Central memory CD4-positive, alpha-beta T cell (primary cell): ENCODE data around the gene PIK3R6.

Source experiments
- DNase-seq: peaks from one replicate; pipeline ENCODE4 v3.0.0; 2022
- total RNA-seq, 3 experiments: gene quantifications; one replicate each; lab custom pipeline; 2026; lab: John Stamatoyannopoulos, UW

The PIK3R6 gene, protein sequence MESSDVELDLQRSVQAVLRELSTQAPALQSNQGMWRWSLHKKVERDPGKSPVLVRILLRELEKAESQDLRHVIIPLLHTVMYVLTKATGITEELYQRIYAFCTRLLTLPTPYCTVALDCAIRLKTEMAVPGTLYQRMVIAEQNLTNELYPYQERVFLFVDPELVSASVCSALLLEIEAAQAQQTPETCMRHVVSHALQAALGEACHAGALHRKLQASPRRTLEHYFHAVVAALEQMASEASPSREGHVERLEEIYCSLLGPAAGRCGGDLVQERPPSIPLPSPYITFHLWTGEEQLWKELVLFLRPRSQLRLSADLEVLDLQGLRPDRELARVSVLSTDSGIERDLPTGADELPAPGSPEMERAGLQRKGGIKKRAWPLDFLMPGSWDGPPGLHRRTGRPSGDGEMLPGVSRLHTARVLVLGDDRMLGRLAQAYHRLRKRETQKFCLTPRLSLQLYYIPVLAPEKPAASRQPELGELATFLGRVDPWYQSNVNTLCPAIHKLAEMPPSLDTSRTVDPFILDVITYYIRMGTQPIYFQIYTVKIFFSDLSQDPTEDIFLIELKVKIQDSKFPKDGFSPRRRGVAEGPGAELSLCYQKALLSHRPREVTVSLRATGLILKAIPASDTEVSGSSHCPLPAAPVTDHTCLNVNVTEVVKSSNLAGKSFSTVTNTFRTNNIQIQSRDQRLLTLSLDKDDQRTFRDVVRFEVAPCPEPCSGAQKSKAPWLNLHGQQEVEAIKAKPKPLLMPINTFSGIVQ
- total RNA-seq: 0.16 to 2.7 (median 0.21) reads per million in 3 experiments

- DNase-seq: no peak
Observed at GRCh38 chr17:8867361-8867981, at the start of gene PIK3R6. Gene PIK3R6, minus strand, starts transcription at chr17:8867674. Its CDS starts 17,880 bp downstream, at chr17:8849794.

- no peak for DNase-seq
Observed at GRCh38 chr17:8916466-8916865, 49.0 kb upstream of the PIK3R6 start.

DNA sequence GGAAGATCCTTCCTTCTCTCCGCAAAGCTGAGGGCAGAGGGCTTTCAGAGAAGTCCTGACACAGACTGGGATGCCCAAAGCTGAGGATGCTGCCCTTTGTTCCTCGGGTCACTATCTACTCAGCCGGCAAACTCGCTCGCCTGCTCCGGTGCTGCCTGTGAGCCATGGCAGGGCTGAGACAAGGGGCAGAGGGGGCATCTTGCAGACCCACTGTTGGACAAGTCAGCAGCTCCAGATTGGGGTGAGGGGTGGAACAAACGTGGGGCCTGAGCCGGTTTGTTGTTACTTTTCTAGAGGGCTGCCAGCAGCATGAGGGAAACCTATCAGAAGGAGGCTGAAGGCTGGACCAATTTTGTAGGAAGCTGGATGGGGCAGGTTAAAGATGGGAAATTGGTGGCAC, 47.1 kb upstream of the PIK3R6 start:
- no peak for DNase-seq

DNA sequence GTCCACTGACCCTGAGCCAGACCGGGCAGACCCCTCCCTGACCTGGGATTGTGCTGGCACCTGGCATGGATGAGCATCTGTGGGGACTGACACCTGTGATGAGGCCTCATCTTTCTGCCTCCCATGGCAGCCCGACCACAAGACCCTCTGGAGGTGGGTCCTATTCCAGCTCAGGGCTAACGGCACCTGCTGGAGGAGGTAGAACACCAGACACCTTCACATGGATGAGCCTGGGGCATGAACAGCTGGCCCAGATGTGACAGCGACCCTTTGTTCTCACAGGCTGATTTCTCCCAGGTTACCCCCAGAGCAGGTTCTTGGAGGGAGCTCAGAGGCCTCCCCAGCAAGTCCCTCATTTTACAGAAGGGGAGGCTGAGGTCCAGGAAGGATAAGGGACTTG, 46.4 kb upstream of the PIK3R6 start:
- DNase-seq: no peak

- DNase-seq: no peak
Observed at GRCh38 chr17:8913091-8913490, 45.6 kb upstream of the PIK3R6 start.

GRCh38 chr17:8912084-8912981, 44.9 kb upstream of the PIK3R6 start:
- no peak for DNase-seq

DNA sequence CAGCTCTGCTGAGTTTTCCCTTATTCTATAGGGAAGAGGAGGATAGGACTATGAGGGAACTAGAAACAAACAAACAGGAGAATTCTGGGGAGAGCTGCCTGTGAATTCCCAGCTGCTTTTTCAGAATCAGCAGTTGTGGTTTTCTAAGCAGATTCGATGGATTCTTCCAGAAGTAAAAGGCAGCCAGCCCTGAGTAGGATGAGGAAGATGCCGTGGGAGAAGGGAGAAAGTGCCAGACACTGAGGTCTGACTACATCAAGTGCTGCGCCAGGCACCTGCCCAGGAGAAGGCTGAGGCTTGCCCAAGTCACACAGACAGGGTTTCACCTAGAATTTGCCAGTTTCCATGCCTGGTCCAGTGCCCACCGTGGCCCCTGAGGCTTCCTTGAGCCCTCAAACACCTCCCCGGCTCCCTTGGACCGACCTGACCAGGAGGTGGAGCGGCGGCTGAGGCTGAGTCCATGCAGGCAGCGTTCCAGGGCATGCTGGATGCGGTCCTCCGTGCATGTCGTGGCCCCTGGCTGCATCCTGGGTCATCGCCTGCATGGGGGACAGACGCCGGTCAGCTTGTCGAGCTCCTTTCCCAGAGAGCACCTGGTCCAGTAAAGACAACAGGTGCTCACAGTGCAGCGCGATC, 43.6 kb upstream of the PIK3R6 start:
- DNase-seq: no peak

DNA sequence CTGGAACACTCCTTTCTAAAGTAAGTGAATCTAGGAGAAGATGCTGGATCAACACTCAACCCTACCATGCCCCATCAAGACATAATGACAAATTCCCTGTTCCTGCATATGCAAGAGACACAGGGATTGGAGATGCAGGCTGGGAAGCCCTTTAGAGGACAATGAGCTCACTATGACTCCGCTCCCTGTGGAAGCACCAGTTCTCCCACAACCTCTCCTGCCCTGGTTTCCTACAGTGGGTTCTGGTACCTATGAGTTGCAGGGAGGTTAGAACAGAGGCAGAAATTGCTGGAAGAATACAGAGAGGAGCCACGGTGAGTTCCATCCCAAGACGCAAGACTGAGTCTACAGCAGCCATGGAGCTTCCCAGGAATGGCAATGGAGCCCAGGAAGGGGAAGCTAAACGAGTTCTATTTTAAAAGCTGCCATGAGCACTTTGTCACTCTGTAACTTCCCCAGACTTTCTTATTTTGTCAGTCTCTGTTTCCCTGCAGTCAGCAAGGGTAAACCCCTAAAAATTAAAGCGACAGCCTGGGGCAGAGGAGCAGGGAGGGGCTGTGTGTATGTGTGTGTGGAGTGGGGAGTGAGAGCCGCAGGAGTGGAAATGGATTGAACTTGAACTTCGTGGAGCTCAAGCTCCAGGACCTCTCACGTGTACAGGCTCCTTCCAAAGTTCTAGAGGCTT, 42.3 kb upstream of the PIK3R6 start:
- DNase-seq: no peak

- no peak for DNase-seq
Observed at GRCh38 chr17:8905331-8905730, 37.9 kb upstream of the PIK3R6 start.

GRCh38 chr17:8904686-8905085, 37.2 kb upstream of the PIK3R6 start:
- no peak for DNase-seq

DNA sequence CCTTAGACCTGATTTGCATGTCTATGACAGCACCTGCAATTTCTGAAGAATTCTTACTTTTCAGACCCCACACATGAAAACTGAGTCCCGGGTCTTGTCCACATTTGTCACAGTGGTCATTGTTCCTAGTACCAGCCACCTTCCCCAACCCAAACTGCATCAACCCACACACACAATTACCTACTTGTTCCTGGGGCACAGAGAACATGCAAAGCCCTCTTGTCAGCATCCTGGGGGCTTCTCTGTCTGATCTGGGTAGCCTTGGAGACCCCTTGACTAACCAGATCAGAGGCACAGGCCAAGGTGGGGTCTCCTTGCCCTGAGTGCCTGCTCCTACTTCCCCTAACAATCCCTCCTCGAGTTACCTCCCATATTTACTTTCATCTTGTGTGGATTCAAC, 36.7 kb upstream of the PIK3R6 start:
- no peak for DNase-seq

- no peak for DNase-seq
Observed at GRCh38 chr17:8900626-8901585, 33.4 kb upstream of the PIK3R6 start.

- DNase-seq: no peak
Observed at GRCh38 chr17:8900207-8900606, 32.7 kb upstream of the PIK3R6 start.

DNA sequence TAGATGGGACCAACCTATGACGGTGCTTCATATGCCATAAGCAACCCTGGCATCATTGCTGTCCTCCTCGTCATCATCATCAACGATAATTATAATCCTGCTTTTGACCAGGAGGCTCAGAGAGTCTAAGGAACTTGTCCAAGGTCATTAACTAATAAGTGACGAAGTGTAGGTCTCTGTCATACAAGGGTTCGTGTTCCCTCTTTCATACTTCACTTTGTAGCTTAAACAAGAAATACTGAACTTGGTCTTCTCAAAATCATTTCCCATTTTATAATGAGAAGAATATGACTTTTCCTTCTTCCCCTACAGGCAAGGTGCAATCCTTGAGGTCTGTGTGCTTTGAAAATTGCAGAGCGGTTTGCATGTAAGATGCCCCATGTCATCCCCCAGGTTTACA, 31.2 kb upstream of the PIK3R6 start:
- DNase-seq: no peak

DNA sequence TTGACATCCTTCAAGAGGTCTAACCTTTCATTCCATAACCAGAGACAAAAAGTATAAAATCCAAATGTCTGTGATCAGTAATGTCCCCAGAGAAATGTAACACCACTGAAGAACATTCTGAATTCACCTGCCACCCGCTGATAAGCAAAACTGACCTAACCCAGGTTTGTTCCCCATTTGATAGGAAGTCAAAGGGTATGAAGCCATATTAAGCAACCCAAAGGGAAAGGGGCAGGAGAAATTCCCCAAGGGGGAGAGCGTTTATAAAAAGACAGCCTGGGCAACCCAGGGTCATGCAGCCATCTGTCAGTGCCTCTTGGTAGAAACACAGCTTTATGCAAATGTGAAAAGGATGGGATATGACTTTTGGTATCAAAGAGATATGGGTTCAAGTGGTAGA, 30.7 kb upstream of the PIK3R6 start:
- DNase-seq: no peak

DNA sequence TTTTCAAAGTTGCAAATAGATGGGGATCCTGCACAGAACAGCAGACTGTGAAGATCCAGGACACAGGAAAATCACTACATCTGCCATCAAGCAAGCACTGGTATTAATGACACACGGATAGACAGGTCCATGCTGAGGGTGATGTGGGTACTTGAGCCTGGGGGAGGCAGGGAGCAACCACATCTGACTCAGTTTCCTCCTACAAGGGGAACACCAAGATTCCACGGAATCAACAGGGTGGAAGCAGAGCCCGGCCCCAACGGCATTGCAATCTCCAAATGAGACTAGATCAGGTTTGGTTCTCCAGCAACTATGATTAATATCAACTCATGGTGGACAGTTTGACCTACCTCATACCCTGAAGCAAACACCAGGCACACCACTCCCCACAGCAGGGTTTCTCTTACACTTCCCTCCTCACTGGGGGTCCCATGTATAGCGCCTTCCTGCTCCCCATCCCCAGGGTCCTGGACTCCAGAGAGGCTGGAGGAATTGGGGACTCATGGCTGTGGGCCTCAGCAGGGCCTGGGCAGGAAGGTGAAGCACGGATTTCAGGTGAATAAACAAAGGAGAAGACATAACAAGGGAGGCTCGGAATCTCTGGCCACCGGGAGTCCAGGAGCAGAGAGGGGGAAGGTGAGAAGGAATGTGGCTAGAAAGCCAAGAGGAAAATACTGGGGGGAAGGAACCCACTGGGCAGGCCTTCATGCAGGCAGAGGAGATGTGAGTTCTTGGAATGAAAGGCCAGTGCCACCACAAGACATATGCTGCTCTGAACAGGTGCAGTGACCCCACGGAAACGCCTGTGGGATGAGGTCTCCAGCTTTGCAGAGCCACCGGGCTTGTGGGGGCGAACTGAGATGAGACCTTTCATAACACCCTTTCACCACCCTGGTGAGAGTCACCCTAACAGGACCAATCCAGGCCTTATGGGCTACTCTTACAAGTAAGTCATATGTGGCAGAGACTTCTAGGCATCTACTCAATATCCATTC, 29.5 kb upstream of the PIK3R6 start:
- no peak for DNase-seq

GRCh38 chr17:8896087-8896486, 28.6 kb upstream of the PIK3R6 start:
- no peak for DNase-seq

- peak; percentile 40 for DNase-seq
Observed at GRCh38 chr17:8894673-8895578, 27.5 kb upstream of the PIK3R6 start.
